NCI-H82 treated with DMSO at 0.1 percent for 48 hours (cell line): ENCODE measurements around the gene ULK1.
"Not testable (repeated sequence)": the region's sequence is repeated elsewhere in the genome, so short reads cannot be mapped to it uniquely, and the experiment has no call there.

Experiments used
- DNase-seq: peaks from one replicate; lab custom pipeline; 2025; ENCODE audit not compliant: unreplicated experiment; lab: John Stamatoyannopoulos, UW

The ULK1 gene

GRCh38 chr12:131941116-131941986, 46.9 kb downstream of the ULK1 start:
- no peak for DNase-seq

- no peak for DNase-seq
Measured at GRCh38 chr12:131941987-131942341, 47.5 kb downstream of the ULK1 start.

GRCh38 chr12:131942671-131943070, 48.2 kb downstream of the ULK1 start:
- no peak for DNase-seq

GRCh38 chr12:131943389-131943788, 49.0 kb downstream of the ULK1 start:
- no peak for DNase-seq

GRCh38 chr12:131943876-131944275, 49.5 kb downstream of the ULK1 start:
- no peak for DNase-seq

- DNase-seq, result no peak
Measured at GRCh38 chr12:131944601-131945251, 50.3 kb downstream of the ULK1 start.

GRCh38 chr12:131946757-131947156, 52.3 kb downstream of the ULK1 start:
- DNase-seq, result no peak

GRCh38 chr12:131947482-131948027, 53.1 kb downstream of the ULK1 start:
- no peak for DNase-seq

GRCh38 chr12:131948166-131948712, 53.8 kb downstream of the ULK1 start:
- no peak for DNase-seq

- not testable (repeated sequence) for DNase-seq
Measured at GRCh38 chr12:131948713-131949430, 54.5 kb downstream of the ULK1 start.

GRCh38 chr12:131949431-131950181, 55.2 kb downstream of the ULK1 start, which contains the start of gene EP400:
EP400 (plus strand) TSS chr12:131949942; CDS start chr12:131960620, 10,678 bp downstream.
- peak; percentile 70 for DNase-seq

- no peak for DNase-seq
Measured at GRCh38 chr12:131950182-131950913, 55.9 kb downstream of the ULK1 start.

- not testable (repeated sequence) for DNase-seq
Measured at GRCh38 chr12:131953810-131954209, 59.4 kb downstream of the ULK1 start.

GRCh38 chr12:131954460-131954859, 60.0 kb downstream of the ULK1 start:
- not testable (repeated sequence) for DNase-seq

GRCh38 chr12:131959116-131959515, 64.7 kb downstream of the ULK1 start:
- DNase-seq, result no peak

GRCh38 chr12:131959641-131960589, 65.5 kb downstream of the ULK1 start:
- no peak for DNase-seq

- DNase-seq, result not testable (repeated sequence)
Measured at GRCh38 chr12:131960590-131961325, 66.3 kb downstream of the ULK1 start.

- DNase-seq, result not testable (repeated sequence)
Measured at GRCh38 chr12:131961328-131961727, 66.9 kb downstream of the ULK1 start.
